Adrenal gland (tissue), 12 donors: Measurements from ENCODE around the gene METTL21A. TPM values are rescaled to one million over a fixed set of nuclear protein-coding genes. Genes with fewer than 3 reads are reported as not detected.

ENCODE experiments used
- DNase-seq, 7 donors: peaks; one replicate each; pipeline ENCODE4 v3.0.0-alpha.2; 2019 to 2020
- H3K27ac ChIP-seq, 5 donors: fragments of 200-600 bp; sonication (generic) in 4 of 5; 1 replicate in 3 of 5; 2 replicates in 2 of 5; pipeline versions ENCODE4 v1.5.1 to v1.8.0; 2016 to 2020; ENCODE audit warnings: mild to moderate bottlenecking in 1 of 5
- H3K27me3 ChIP-seq: fragments of 200-600 bp; 2 replicates; pipeline ENCODE4 v1.8.0; 2021
- H3K36me3 ChIP-seq, 2 donors: fragments of 200-600 bp; replicated peaks in 1 of 2; 1 replicate in 1 of 2; 2 replicates in 1 of 2; pipeline versions ENCODE4 v1.5.1 to v1.8.0; 2018 to 2022
- H3K4me1 ChIP-seq, 2 donors: fragments of 200-600 bp; replicated peaks in 1 of 2; 1 replicate in 1 of 2; 2 replicates in 1 of 2; pipeline versions ENCODE4 v1.5.1 to v1.8.0; 2018 to 2021
- H3K4me3 ChIP-seq, 4 donors: fragments of 200-600 bp; sonication (generic) in 3 of 4; one replicate each; pipeline ENCODE4 v1.5.1; 2016 to 2018
- H3K9me3 ChIP-seq, 3 donors: fragments of 200-600 bp; sonication (generic) in 1 of 3; replicated peaks in 1 of 3; 1 replicate in 2 of 3; 2 replicates in 1 of 3; pipeline versions ENCODE4 v1.5.1 to v1.8.0; 2016 to 2021
- POLR2A ChIP-seq, 2 donors: fragments of 450-650 bp; IDR thresholded peaks; one replicate each; pipeline ENCODE4 v1.6.1; 2017; ENCODE audit warnings: antibody characterized with exemption in 2 of 2, mild to moderate bottlenecking in 2 of 2, moderate library complexity in 1 of 2
- WGBS, 4 donors: extraction: QIAGEN DNeasy Blood & Tissue Kit in 2 of 4; methylation state at CpG; one replicate each; pipeline versions ENCODE4 v1.1.5 to v1.1.7; 2013 to 2017; 5-methylcytosine and 5-hydroxymethylcytosine counted together
- intact Hi-C, 2 donors: fragments of 100-400 bp; cut with DNase I; formaldehyde crosslinking; loops; one replicate each; pipeline versions ENCODE4 v1.14.1 to v1.15.0; 2022 to 2023
- polyA plus RNA-seq, 3 donors: library from polyadenylated mRNA; stranded (reverse); fragments of 200-250 nt in 2 of 3; fragments of 350-450 nt in 1 of 3; fragmentation: Illumina TruSeq in 1 of 3; extraction: RNeasy Lipid Tissue Mini Kit (QIAGEN cat#74804) in 1 of 3; gene quantifications; one replicate each; pipeline ENCODE4 v1.2.3, GENCODE V29; 2013 to 2014
- total RNA-seq, 9 donors: library from RNA; depleted of rRNA in 4 of 9; stranded (reverse); fragments of >200 nt in 4 of 9; fragments of 120-200 nt in 1 of 9; fragmentation: NEBNext Ultra II Directional in 1 of 9; extraction: Animal tissue kit (Norgen Biotek cat#: 25700) in 1 of 9; gene quantifications; one replicate each; pipeline versions ENCODE4 v1.1.0 to v1.2.4, GENCODE V29; 2013 to 2023
- TF ChIP-seq, protein P1 (sequence below), 6 experiments: fragments of 450-650 bp in 4 of 6; fragments of 200-600 bp in 2 of 6; sonication (generic) in 1 of 6; IDR thresholded peaks; 1 replicate in 5 of 6; 2 replicates in 1 of 6; pipeline versions ENCODE4 v1.5.1 to v1.8.0; 2016 to 2021; ENCODE audit warnings: antibody characterized with exemption in 6 of 6, mild to moderate bottlenecking in 2 of 6, moderate library complexity in 1 of 6
- donor health status: healthy with polysubstance abuse.
- donor health status: Bipolar disorder and iron deficiency.
- donor health status: DM: yes; HTN: yes; CAD: no.
- donor health status: DM: no; HTN: no; CAD: no.
- donor health status: DM: no; HTN: no; CAD: no.
- donor health status: DM: yes; HTN: yes; CAD: no.

Gene METTL21A
- total and polyA plus RNA-seq, 12 donors, result 6.9 to 49.7 (median 13.6) TPM

DNA sequence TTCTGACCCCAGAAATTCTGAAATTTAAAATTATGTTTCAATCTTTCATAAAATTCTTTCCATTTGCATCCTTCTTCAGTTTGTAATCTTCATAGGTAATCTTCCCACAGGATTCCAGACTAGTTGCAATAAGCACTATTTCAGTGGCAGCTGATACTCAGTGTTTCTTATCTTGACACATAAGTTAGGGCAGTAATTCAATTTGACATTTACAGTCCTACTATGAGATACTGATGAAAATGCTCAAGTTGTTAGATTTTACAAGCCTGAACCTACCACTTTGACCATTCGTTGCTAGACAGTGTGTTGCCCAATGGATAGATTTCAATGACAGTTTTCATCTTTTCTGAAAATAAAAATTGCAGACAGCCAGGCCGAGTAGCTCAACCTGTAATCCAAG lies 10.4 kb downstream of the METTL21A start:
- peaks cover 0 to 11% of the 10 kb centered on the region in 2 donors for H3K4me1 ChIP-seq
- no peak overlapping the region for H3K27ac ChIP-seq
- H3K9me3 ChIP-seq, result no peaks in the 10 kb centered on the region
- DNase-seq, result no peak
- WGBS, 4 donors, result 87 to 100% (median 91%) methylated on average over 2 of the region's 2 CpGs
- intact Hi-C loops, result no loop called here
- no peaks in the 10 kb centered on the region for H3K27me3 ChIP-seq
- TF ChIP-seq, protein P1, sequence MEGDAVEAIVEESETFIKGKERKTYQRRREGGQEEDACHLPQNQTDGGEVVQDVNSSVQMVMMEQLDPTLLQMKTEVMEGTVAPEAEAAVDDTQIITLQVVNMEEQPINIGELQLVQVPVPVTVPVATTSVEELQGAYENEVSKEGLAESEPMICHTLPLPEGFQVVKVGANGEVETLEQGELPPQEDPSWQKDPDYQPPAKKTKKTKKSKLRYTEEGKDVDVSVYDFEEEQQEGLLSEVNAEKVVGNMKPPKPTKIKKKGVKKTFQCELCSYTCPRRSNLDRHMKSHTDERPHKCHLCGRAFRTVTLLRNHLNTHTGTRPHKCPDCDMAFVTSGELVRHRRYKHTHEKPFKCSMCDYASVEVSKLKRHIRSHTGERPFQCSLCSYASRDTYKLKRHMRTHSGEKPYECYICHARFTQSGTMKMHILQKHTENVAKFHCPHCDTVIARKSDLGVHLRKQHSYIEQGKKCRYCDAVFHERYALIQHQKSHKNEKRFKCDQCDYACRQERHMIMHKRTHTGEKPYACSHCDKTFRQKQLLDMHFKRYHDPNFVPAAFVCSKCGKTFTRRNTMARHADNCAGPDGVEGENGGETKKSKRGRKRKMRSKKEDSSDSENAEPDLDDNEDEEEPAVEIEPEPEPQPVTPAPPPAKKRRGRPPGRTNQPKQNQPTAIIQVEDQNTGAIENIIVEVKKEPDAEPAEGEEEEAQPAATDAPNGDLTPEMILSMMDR (IDR thresholded peaks at IDR 0.05), result no peak
- TF ChIP-seq POLR2A (IDR thresholded peaks at IDR 0.05), result no peak
- no peak overlapping the region for H3K4me3 ChIP-seq
- no peaks in the 10 kb centered on the region for H3K36me3 ChIP-seq

DNA sequence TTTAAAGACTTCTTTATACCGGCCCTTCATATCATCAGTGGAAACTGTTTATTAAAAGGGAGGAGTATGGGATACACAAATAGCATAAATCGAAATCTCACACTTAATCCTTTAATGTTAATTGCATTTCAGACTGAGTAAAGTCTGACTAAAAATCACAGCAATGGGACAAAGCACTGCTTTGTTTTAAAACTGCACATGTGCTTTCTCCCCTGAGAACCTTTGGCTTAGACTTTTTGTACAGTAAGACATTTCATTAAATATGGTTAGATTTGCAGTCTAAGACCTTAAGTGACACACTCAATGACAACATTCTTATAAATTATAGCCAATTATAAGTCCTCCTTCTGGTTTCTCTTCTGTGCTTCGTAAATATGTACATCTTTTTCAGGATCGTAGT lies 12.5 kb downstream of the METTL21A start:
- TF ChIP-seq, protein P1 (IDR thresholded peaks at IDR 0.05), result no peak
- H3K36me3 ChIP-seq, result no peaks in the 10 kb centered on the region
- H3K9me3 ChIP-seq, result no peaks in the 10 kb centered on the region
- H3K4me3 ChIP-seq, result no peak overlapping the region
- no peaks in the 10 kb centered on the region for H3K27me3 ChIP-seq
- DNase-seq, result no peak
- intact Hi-C loops, result no loop called here
- 86 to 92% (median 89%) methylated on average over 4 of the region's 4 CpGs for WGBS, 4 donors
- no peak overlapping the region for H3K27ac ChIP-seq
- H3K4me1 ChIP-seq, result peaks cover 0 to 11% of the 10 kb centered on the region in 2 donors

DNA sequence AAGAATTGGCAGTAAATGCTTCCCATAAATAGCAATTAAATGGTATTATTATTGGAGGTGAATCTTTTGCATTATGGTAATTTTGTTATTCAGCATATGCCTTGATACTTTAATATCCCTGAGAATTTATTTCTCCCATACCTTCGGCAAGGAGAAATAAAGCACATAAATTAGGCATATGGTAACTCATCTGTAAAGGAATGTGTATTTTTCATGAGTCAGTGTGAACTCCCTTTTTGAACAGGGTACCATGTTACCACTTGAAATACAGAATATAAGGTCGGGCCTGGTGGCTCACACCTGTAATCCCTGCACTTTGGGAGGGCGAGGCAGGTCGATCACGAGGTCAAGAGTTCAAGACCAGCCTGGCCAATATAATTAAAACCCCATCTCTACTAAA lies 18.4 kb downstream of the METTL21A start:
- Histone ChIP-seq H3K27ac (no peak overlapping the region), H3K9me3 (no peaks in the 10 kb centered on the region), H3K36me3 (no peaks in the 10 kb centered on the region), H3K27me3 (no peaks in the 10 kb centered on the region), H3K4me3 (no peak overlapping the region), H3K4me1 (peaks cover 0 to 2% of the 10 kb centered on the region in 2 donors)
- intact Hi-C loops, result no loop called here
- DNase-seq, result no peak
- no peak for TF ChIP-seq POLR2A (IDR thresholded peaks at IDR 0.05)
- TF ChIP-seq, protein P1 (IDR thresholded peaks at IDR 0.05), result no peak
- 91 to 98% (median 96%) methylated on average over 5 of the region's 5 CpGs for WGBS, 4 donors

DNA sequence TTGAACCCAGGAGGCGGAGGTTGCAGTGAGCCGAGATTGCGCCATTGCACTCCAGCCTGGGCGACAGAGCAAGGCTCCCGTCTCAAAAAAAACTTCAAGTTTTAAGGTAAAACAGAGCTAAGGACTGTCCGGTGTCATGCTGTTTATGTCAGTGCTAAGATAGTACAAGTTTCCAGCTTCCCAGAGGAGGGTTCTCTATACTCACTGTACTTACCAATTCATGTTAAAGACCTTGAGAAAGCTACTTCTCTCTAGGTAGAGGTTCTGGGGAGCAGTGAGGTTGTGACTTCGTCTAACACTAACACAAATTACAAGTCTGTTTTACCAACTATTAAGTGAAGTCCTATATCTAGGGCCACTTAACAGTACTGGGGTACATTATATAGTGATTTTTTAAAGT lies 18.8 kb downstream of the METTL21A start:
- Histone ChIP-seq H3K4me1 (peaks cover 0 to 5% of the 10 kb centered on the region in 2 donors), H3K9me3 (no peaks in the 10 kb centered on the region), H3K27me3 (no peaks in the 10 kb centered on the region), H3K27ac (no peak overlapping the region), H3K36me3 (no peaks in the 10 kb centered on the region), H3K4me3 (no peak overlapping the region)
- WGBS, 4 donors, result 93 to 97% (median 96%) methylated on average over 7 of the region's 7 CpGs
- intact Hi-C loops, result no loop called here
- no peak for TF ChIP-seq POLR2A (IDR thresholded peaks at IDR 0.05)
- TF ChIP-seq, protein P1 (IDR thresholded peaks at IDR 0.05), result no peak
- no peak for DNase-seq
